OCI-LY1 (cell line): ENCODE data around the gene CGB2.
"Not testable (repeated sequence)": the region's sequence is repeated elsewhere in the genome, so short reads cannot be mapped to it uniquely, and the experiment has no call there.

Source experiments
- CTCF ChIP-seq: fragments of 200-600 bp; sonication (generic), shearing (Covaris generic); IDR thresholded peaks from 2 replicates; pipeline ENCODE4 v1.5.1; 2017; ENCODE audit warnings: mild to moderate bottlenecking, antibody characterized with exemption, low read length, moderate library complexity, mixed read lengths
- EZH2 ChIP-seq: fragments of 200-600 bp; sonication (generic), shearing (Covaris generic); IDR thresholded peaks from 2 replicates; pipeline ENCODE4 v1.8.0; 2017; ENCODE audit warnings: borderline replicate concordance, mixed run types, mild to moderate bottlenecking, antibody characterized with exemption, low read length, moderate library complexity, mixed read lengths

GRCh38 chr19:49043548-49043947 is 11.9 kb downstream of the CGB2 start, which contains the start of gene CGB5:
- TF ChIP-seq EZH2, CTCF: not testable (repeated sequence)
